Right ventricle myocardium superior (tissue), 1 donor: ENCODE data around the gene SYNDIG1. TPM values are rescaled to one million over a fixed set of nuclear protein-coding genes. Genes with fewer than 3 reads are reported as not detected.
A peak's percentile ranks its signal among the peaks of the same experiment; 100 is the strongest.
"Not testable (repeated sequence)": the region's sequence is repeated elsewhere in the genome, so short reads cannot be mapped to it uniquely, and the experiment has no call there.

ENCODE experiments used
- ATAC-seq: fragments of 200-7000 bp; cut with Tn5 transposase; one replicate; pipeline ENCODE4 v1.9.1; 2020; ENCODE audit warnings: mild to moderate bottlenecking; ENCODE audit not compliant: poor library complexity
- DNase-seq: peaks from one replicate; pipeline ENCODE4 v3.0.0-alpha.2; 2020
- intact Hi-C: fragments of 100-400 bp; cut with DNase I; formaldehyde crosslinking; loops from one replicate; pipeline ENCODE4 v1.11.2; 2022
- total RNA-seq: library from RNA; stranded (reverse); fragmentation: NEBNext Ultra II Directional; extraction: Animal tissue kit (Norgen Biotek cat#: 25700); gene quantifications from one replicate; pipeline ENCODE4 v1.2.1, GENCODE V29; 2021
- donor health status: DM: no; HTN: yes; CAD: no; lungs with severe emphysema.

SYNDIG1 gene
- total RNA-seq, 1 donor from 2014 or later = 11.5 TPM

DNA sequence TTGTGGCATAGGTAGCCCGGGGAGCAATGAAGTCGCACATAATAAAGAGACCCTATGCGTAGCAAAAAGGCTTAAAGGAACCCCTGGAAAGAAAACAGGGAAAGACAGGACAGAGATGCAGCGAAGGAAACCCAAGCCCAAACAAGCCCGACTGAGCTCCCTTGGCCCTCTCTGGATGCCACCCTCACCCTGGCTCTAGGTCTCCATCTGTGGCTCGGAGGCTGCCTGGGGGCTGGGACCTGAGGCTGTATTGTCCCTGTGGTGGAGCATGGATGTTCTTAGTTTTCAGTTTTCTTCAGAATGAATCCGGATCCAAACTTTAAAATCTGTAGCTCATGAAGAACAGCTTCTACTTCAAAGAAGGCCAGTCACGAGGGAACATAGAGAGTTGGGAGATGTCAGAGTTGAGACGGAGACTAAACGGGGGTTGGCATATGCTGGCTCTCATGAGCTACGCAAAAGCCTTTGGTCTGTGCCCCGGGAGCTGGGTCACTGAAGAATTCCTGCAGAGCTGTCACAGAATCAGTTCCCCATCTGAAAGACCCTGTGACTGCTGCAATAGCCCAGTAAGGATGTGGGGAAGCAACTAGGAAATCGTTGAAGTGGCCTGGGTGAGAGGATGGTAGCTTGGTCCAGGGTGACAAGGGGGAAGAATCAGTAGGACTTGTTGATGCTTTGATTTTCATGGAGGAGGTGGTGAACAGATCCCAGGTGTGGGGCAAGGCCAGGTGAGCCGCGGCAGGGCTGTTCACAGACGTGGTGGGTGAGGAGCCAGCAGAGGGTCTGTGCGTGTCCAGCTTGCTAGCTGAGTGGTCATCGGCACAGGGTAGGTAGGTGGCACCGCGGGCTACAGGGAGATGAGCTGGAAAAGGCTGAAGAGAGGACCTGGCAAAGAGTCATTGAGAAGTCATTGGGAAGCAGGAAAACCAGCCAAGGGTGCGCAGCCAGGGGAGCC lies 35.2 kb downstream of the SYNDIG1 start:
- ATAC-seq = no peak
- DNase-seq = no peak
- intact Hi-C loops = no loop called here

DNA sequence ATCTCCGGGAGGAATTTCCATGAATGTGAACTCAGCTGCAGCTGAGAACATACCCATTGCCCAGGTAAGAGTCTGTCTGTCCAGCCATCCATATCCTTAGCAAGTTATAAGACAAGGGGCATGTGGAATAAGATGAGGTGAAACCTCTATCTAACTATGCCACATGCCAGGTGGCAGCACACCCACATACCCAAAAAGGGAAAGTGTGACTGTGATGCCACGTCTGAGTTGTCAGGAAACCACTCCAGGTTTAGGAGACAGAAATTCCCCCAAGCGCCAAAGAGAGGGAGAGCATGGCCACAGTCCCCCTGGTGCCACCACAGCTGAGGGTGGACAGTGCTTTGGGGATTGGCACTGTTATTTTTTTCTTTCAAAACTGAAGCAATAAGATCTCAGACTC lies 36.7 kb downstream of the SYNDIG1 start:
- intact Hi-C loops = no loop called here
- DNase-seq (no peak), ATAC-seq (no peak)

DNA sequence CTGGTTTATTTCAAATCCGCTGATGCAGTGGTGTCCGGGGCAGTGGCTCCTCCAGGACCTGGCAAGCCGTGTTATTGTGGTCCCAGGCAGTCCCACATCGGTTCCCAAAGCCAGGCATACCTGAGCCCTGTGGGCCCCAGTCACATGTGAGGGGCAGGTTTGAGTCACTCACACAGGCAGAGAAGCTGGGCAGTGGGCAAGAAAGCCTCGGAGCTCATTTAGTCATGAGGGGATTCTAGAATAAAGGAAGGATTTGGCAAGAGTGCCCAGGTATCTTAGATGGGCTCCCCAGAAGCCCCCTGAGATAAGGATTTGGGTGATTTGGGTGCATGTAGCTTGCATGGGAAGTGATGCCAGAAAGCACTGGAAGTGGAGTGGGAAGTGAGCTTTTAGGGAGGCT lies 37.3 kb downstream of the SYNDIG1 start:
- no peak for DNase-seq
- intact Hi-C loops = no loop called here
- no peak for ATAC-seq

- DNase-seq (no peak), ATAC-seq (no peak)
- intact Hi-C loops = no loop called here
Observed at GRCh38 chr20:24507182-24507853, 37.9 kb downstream of the SYNDIG1 start.

DNA sequence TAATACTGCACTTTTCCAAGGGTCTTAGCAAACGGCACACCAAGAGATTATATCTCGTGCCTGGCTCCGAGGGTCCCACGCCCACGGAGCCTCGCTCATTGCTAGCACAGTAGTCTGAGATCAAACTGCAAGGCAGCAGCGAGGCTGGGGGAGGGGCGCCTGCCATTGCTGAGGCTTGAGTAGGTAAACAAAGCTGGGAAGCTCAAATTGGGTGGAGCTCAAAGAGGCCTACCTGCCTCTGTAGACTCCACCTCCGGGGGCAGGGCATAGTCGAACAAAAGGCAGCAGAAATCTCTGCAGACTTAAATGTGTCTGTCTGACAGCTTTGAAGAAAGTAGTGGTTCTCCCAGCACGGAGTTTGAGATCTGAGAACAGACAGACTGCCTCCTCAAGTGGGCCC lies 43.0 kb downstream of the SYNDIG1 start:
- ATAC-seq, intact Hi-C loops, DNase-seq: not testable (repeated sequence)

- no peak for DNase-seq
- intact Hi-C loops = no loop called here
- ATAC-seq = no peak
Observed at GRCh38 chr20:24518515-24518914, 49.1 kb downstream of the SYNDIG1 start.

DNA sequence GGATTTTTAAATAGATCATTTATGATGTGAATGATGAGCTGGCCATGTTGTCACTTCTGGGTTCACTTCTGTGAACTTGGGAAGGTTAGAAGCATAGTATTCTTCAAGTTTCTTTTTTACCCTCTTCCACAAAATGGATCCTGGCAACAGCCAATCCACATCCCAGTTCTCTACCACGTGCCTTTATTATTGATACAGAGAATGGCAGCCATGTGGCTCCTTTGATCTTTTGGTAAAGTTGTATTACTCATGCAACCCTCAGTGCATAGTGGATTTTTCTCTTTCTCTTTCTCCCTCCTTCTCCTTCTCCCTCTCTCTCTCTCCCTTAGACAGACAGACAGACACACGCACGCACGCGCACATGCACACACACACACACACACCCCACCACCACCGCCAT lies 50.0 kb downstream of the SYNDIG1 start:
- intact Hi-C loops = no loop called here
- ATAC-seq (no peak), DNase-seq (no peak)

- intact Hi-C loops = no loop called here
- ATAC-seq (no peak), DNase-seq (no peak)
Observed at GRCh38 chr20:24521032-24521431, 51.6 kb downstream of the SYNDIG1 start.

DNA sequence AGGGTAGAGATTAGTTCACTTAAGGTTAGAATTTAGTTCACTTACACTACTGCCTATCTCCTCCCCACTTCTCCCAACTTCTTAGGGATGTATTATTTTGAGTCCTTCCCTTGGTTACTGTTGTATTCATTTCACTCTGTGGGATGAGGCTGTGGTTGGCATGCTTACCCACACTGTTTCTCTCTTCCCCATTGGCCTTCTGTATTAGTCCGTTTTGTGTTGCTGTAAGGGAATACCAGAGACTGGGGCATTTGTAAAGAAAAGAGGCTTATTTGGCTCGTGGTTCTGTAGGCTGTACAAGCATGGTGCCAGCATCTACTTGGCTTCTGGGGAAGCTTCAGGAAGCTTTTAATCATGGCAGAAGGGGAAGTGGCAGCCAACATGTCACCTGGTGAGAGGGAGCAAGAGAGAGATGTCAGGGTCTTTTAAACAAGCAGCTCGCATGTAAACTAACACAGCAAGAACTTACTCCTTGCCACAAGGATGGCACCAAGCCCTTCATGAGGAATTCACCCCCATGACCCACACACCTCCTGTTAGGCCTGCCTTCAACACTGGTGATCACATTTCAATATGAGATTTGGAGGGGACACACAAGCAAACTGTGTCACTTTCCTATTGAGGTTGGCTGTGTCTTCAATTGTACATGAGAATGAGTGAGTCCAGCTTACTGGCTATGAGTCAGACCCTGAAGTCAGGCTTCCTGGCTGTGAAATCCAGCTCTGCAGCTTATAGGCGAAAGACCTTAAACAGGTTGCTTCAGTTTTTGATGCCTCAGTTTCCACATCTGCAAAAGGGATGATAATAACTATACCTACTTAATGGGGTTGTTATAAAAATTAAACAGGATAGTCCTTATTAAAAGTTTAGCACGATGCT lies 53.3 kb downstream of the SYNDIG1 start:
- ATAC-seq (no peak), DNase-seq (no peak)
- intact Hi-C loops = no loop called here

- intact Hi-C loops = no loop called here
Observed at GRCh38 chr20:24523661-24524060, 54.2 kb downstream of the SYNDIG1 start.

DNA sequence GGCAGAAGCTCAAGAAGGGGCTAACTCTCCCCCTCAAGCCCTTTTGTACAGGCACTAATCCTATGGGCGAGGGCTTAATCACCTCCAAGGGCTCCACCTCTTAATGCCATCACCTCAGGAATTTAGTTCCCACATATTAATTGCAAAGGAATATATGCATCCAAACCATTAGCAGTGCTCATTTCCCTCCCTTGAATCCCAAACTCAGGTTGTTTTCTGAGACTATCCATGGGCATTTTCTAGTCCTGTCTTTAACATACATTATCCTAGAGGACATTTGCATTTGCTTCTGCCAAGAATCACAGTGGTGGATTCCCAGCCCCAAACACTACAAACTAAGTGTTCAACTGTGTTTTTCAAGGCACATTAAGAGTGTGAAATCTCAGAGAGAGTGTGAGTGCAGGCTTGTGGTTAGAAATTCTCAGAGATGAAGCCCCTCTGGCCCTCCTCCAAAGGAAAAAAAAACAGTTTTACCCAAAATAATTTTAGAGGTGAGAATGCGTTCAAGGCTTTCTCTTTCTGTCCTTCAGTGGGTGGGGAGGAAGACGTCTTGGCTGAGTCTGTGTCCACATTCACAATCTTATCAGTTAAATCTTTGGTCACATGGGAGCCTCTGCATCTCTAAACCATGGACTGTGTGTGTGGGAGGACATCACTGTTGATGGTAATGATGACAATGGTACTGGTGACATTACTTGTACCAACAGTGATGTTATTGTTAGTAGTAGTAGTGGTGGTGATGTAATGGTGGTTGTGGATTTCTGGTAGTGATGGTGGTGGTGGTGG lies 59.3 kb downstream of the SYNDIG1 start:
- DNase-seq (no peak), ATAC-seq (no peak)
- intact Hi-C loops = no loop called here

More at GRCh38 chr20:24523661-24524060, 54.2 kb downstream of the SYNDIG1 start:
- ATAC-seq = no peak
- no peak for DNase-seq

- ATAC-seq = no peak
- intact Hi-C loops = no loop called here
- DNase-seq = no peak
Observed at GRCh38 chr20:24529369-24529719, 59.9 kb downstream of the SYNDIG1 start.

- intact Hi-C loops = no loop called here
- no peak for ATAC-seq
- no peak for DNase-seq
Observed at GRCh38 chr20:24530131-24530680, 60.8 kb downstream of the SYNDIG1 start.

GRCh38 chr20:24531202-24531601 lies 61.8 kb downstream of the SYNDIG1 start:
- intact Hi-C loops = no loop called here
- ATAC-seq (no peak), DNase-seq (no peak)

DNA sequence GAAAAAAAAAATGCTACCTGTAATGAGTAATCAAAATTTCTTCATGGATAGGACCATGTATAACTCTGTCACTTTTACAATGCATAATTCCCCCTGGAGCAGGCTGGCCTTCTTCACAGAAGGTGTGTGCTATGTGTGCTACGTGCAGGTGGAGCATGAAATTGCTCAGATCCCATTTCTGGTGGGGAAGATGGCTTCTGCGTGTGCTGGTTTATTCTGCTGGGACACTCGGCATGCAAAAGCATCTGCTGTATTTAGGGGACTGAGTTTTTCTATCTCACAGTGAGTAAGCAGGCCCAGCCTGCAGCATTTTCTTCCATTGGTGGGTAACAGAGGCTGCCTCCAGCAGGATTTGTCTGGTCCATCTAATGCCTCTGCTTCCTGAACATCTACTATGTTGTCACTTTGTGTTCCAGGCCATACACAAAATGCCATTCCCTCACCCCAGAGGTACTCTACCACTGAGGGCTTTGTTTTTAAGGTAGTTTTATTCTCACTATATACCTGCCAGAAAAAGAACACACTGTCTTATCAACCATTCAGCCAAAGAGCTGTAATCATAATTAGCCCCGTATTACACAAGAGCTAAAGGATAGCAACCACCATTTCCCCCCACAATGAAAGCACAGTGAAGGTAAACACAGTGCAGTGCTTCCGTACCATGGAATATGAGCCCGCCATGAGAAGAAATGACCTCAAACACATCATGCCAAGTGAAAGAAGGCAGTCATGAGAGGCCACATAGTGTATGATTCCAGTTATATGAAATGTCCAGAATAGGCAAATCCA lies 62.4 kb downstream of the SYNDIG1 start:
- DNase-seq = no peak
- intact Hi-C loops = no loop called here
- ATAC-seq = peak; percentile 53

GRCh38 chr20:24533449-24533848 lies 64.0 kb downstream of the SYNDIG1 start:
- DNase-seq = no peak
- ATAC-seq = no peak
- intact Hi-C loops = no loop called here

GRCh38 chr20:24534282-24534681 lies 64.9 kb downstream of the SYNDIG1 start:
- intact Hi-C loops = no loop called here
- no peak for DNase-seq
- ATAC-seq = no peak
